HG02852 (cell line): Measurements from ENCODE around the gene SLX9.
"Not testable (repeated sequence)": the region's sequence is repeated elsewhere in the genome, so short reads cannot be mapped to it uniquely, and the experiment has no call there.

ENCODE experiments used
- ATAC-seq: cut with Tn5 transposase; IDR thresholded peaks from one replicate; pipeline ENCODE4 v1.9.1; 2021; ENCODE audit warnings: mild to moderate bottlenecking, moderate library complexity; ENCODE audit not compliant: unreplicated experiment

SLX9 gene

DNA sequence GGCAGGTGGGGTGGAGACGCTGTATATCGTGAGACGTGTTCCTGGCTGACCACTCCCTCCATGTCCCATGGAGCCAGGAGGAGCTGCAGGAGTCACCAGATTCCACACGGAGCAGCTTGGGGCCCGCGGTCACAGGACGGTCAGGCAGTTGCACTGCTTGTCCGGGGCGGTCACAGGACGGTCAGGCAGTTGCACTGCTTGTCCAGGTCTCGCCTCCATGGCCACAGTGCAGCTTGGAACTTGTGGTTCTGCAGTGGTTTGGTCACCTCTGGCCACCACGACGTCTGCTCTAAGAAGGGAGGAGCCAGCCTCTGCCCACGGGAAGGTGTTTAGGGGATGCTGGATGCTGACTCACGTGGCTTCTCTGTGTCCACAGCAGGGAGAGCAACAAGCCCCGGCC lies 33.0 kb downstream of the SLX9 start:
- ATAC-seq, result no peak

DNA sequence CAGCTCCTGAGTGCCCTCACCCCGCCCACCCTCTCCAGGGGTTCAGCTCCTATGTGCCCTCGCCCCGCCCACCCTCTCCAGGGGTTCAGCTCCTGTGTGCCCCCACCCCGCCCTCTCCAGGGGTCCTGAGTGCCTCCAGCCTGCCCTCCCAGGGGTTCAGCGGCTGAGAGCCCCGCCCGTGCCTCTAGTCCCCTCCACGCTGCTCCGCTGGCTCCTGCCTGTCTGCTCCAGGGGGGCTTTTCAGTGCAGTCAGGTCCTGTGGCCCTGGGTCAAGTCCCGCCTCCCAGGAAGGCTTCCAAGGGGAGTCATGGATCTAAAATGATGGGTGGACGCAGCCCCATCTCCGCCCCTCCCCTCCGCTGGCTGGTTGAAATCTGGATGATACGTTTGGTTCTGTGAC lies 33.8 kb downstream of the SLX9 start:
- no peak for ATAC-seq

GRCh38 chr21:44974676-44975075 lies 34.8 kb downstream of the SLX9 start:
- no peak for ATAC-seq

DNA sequence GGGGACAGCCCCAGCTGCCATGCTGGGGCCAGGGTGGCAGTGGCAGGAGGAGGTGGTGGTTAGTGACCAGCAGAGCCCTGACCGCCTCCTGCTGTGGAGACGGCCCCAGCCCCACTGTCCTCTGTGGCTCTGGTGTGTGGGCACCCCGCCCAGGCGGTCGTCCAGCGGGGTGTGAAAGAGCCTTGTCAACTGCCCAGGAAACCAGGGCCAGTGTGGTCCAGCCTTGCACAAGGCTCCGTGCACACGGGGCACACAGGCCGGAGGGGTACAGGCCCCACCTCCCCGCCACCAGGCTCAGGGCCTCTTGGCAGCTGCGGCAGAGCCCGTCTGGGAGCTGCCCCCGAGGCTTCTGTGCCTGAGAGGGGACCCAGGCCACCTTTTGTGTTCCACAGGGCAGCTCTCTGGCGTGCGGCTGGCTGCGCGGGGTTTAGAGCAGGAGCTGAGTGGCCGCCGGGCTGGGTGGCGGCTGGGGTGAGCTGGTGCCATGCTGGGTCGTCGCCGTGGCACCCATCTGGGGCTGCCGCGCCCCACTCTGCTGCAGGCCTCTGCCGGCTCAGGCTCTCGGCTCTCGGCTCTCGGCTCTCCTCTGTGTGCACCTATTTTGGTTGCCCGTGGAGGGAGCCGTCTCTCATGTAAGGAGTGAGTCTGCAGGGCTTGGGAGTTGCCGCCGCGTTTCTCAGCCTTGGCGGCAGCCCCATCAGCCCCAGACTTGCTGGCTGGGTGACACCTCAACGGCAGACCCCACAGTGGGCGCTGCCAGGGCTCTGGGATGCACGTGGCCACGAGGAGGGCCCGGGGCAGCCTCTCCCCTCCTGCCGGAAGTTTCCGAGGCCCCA lies 36.1 kb downstream of the SLX9 start:
- ATAC-seq, result no peak

DNA sequence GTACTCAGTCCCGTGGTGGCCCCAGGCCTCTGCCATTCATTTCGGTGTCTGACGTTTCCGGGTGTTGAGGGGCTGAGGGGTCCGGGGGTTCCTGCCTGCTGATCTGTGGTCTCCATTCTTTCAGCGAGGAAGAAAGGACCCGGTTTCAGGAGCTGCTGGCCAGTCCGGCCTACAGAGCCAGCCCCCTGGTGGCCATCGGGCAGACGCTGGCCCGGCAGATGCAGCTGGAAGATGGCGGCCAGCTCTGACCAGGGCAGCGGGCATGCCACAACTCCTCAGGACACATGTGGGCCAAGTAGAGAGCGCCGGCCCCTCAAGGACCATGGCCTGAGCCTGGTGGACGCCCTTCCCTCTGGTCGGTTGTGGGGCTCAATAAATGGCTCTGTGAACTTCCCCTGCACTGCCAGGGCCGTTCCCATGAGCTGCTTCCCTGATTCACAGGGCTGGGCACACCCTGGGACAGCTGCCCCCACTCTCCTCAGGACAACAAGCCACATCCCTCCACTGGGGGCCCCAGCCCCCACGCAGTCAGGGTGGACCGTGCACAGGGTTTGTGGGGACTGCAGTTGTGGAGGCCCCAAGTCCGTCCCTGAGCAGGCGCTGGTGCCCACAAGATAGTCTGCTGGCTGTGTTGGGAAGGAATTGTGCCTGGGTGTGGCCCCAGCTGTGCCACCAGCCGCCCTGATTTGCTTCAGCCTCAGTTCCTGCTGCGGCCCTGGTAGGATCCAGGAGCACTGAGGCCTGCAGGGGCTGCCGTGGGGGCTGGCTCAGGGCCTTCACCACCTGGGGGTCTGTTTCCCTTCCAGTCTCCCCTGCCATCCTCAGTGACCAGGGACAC lies 36.9 kb downstream of the SLX9 start:
- not testable (repeated sequence) for ATAC-seq

DNA sequence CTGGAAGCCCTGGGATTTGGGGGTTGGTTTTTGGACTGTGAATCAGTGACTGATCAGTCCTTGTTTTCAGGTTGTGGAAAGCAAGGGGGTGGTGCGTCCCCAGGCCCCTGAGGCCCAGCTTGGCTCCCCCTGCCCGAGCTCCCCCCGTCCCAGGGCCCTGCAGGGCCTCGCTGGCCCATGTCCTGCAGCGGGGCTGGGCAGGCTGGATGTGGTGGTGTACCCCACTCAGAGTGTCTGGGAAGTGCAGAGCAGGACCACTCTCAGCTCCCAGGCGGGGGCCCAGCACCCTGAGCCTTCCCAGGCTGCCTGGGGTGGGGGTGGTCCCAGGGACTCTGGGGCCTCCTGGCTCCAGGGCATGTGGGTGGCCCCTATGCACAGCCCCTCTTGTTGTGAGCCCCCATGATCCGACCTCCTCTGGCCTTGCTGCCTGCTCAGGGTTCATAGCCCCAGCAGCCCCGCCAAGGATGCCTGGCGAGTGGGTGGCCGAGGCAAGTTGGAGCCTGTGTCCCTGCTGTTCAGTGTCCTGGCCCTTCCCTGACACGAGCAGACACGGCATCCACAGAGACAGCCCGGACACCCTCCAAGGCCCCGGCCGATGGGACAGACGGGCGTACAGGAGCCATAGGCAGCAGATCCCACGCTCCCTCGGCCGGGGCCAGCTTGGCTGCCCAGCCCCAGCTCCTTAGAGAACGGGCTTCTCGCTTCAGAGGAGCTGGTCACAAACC lies 37.9 kb downstream of the SLX9 start:
- no peak for ATAC-seq

GRCh38 chr21:44979687-44980561 lies 40.1 kb downstream of the SLX9 start:
- ATAC-seq, result no peak

DNA sequence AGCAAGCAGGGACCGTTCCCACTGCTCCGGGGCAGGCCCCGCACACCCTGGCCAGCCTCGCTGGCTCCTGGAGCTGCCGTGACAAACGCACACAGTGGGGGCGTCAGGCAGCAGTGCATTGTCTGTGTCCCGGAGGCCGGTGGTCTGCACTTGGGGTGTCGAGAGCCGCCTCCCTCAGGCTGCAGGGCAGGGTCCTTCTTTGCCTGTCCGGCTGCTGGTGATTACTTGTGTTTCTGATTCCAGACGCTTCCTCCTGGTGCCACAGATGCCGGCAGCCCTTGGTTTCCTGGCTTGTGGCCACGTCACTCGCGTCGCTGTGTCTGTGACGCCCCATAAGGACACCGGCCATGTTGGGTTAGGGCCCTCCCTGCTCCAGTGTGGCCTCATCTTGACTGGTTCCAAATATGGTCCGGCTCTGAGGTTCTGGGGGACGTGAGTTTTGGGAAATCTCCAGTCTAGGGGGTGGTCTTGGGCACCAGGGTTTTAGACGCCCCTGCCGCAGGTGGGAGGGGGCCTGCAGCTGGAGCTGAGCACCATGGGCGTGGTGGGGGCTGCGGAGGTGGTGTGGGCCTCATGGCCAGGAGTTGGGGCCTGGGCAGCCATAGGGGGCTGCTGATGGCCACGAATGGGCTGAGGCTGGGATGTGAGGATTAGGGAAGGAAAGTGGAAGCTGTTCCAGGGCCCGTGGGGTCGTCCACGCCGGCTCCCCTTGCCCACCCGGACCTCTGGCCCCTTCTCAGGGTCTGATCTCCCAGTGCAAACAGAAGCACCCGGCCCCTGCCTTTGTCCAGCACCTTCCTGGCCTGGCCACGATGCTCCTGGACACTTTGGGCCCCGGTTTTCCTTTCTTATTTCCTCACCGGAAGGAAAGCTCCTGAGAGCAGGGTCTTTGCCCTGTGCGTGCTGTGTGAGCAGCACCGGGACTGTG lies 41.0 kb downstream of the SLX9 start:
- ATAC-seq, result no peak

- ATAC-seq, result no peak
Measured at GRCh38 chr21:44982558-44983250, 42.9 kb downstream of the SLX9 start.

- ATAC-seq, result no peak
Measured at GRCh38 chr21:44983421-44984206, 43.8 kb downstream of the SLX9 start.

DNA sequence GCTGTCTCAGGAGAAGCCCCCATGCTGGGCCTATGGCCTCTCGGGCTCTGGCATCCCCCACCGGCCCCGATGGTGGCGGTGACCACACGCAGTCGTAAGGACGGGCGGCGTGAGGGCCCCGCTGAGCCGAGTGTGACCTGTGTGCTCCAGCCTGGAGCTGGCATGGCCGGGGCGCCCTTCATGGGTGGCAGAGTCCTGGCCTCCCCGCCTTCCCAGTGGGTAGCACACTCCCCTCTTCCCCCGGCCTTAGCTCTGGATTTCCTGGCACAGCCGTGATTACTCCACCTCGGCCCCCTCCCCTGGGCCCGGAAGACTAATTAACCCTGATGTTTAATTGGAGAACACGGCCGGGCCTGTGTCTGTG lies 44.6 kb downstream of the SLX9 start:
- no peak for ATAC-seq

- no peak for ATAC-seq
Measured at GRCh38 chr21:44984792-44985440, 45.1 kb downstream of the SLX9 start.

DNA sequence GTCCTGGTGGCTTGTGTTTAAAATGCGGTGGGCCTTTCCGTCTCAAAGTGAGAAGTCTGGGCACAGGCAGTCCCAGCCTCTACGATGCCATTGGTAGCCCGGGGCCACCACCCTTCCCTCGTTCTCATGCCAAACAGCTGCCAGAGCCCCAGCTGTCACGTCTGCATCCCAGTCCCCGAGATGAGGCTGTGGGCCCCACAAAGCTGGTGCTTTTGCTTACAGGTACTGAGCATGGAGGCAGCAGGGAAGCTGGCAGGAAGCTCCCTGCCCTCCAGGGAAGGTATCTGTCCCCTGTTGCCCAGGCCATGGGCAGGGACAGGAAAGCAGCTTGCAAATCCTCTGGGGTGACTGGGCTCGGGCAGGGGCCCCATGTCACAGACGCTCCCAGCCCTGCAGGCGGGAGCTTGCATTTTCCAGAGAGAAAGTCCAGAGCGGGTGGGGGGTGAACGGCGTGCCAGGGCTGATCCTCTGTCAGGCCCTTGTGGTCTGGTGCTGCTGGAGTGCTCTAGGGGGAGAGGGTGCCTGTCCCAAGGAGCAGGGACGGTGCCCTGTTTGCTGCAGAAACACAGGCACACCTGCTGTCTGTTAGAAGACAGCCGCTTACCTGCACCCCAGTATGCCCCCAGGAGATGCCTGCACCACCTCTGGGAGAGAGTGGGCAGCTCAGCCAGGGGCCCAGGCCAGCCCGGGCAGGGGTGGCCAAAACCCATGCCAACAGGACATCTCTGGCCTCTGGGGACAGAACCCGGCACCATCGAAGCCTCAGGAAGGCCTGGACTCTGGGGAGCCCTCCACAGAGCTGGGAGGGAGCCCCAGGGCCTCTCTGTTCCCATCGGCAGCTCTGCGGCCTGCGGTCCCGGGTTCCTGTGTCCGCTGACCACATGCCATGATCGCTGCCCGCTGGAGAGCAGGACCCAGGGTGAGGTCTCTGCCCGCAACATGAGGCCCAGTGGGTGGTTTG lies 45.9 kb downstream of the SLX9 start:
- no peak for ATAC-seq

DNA sequence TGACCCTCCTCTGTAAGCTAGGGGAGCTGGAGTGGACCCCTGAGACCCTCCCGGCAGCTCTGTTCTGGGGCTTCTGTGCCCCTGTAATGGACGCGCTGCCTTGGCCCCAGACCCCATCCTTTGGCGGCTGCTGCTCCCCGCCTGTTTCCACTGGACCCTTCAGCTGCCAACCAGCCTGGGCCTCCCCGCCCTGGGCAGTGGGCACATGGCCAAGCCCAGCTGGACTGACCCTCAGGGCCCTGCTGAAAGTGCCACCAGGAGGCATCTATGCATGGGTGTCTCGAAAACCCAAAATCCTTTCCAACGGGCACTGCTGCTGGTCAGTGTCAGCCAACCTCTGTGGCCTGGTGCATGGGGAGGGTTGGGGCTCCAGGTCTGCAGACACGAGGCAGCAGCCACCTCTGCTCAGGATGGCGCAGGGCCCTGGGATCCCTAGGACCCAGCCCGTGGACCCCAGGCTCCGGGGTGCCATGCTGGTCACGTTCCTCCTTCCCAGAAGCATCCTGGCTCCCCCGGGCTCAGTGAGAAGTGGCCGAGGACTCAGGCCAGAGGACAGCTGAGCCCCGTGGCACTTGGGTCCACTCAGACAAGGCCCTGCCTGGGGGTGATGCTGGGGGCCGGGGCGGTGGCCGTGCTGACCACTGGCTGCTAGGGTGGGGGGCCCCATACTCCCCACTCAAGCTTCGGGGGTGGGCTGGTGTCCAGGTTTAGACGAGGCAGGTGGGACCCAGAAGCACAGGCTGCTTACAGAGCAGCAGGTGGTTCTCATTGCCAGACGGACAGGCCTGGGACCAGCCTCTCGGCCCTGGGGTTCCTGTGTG lies 46.9 kb downstream of the SLX9 start:
- no peak for ATAC-seq

DNA sequence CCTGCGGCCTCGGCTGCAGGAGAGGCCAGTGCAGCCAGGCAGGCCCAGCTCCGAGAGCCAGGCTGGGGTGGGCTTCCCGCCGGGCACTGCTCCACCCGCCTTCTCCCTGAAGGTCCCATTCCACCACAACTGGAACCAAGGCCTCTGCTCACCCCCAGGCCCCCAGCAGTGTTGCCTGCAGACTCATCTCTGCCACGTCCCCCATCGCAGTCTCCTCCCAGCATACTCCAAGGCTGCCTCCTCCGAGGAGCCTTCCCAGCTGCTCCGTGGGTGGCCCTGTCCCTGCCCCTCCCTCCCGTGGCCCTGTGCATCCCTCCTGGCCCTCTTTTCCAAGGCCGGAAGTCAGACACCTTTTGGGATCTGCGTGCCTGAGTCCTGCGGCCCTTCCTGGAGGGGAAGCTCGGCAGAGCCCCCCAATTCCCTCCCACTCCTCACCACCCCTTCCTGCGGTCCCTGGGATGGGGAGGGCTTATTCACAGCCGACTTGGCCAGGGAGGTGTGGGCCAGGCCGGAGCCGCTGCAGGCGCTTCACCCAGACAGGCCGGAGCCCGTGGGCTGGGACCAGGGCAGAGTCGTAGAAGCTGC lies 47.6 kb downstream of the SLX9 start:
- ATAC-seq, result no peak
